HG03066 (cell line): ENCODE results near the gene FHIT.
"Not testable (repeated sequence)": the region's sequence is repeated elsewhere in the genome, so short reads cannot be mapped to it uniquely, and the experiment has no call there.

ENCODE experiments used
- ATAC-seq: cut with Tn5 transposase; IDR thresholded peaks from one replicate; pipeline ENCODE4 v1.9.1; 2021; ENCODE audit warnings: low read depth; ENCODE audit not compliant: unreplicated experiment

The FHIT gene

DNA sequence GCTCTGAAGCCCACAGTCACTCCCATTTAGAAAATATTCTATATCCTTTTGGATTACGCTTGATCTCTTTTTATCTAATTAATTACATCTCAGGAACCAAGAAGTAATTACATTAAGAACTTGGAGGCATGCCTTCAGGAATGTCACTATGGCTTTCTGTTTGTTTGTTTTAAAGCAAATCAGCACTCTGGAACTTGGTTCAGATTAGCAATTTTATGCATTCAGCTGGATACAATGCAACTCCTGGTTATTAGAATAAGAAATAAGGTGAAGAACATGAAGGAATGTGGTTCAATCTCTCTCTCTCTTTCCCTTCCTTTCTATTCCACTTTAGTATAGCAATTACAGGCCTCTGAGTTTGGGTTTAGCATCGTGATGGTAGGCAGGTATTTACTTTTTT lies 235.8 kb downstream of the FHIT start:
- ATAC-seq: no peak

DNA sequence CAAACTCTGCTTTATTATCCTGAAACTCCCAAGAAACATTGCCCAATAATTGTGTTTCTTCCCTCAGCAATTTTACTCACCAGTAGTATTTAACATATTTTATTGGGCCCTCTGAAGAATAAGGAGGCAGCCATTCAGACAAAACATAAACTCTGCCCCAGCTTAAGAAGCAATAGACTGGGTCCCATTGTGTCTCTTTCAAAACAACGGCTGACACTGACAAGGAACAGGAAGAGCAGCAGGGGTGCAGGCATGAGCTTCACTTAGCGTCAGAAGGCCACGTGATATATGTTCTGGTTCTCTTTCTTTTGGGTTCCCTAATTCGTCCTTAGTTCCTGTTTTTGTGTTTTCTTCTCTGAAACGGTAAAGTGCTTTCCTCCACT lies 242.3 kb downstream of the FHIT start:
- ATAC-seq: no peak

DNA sequence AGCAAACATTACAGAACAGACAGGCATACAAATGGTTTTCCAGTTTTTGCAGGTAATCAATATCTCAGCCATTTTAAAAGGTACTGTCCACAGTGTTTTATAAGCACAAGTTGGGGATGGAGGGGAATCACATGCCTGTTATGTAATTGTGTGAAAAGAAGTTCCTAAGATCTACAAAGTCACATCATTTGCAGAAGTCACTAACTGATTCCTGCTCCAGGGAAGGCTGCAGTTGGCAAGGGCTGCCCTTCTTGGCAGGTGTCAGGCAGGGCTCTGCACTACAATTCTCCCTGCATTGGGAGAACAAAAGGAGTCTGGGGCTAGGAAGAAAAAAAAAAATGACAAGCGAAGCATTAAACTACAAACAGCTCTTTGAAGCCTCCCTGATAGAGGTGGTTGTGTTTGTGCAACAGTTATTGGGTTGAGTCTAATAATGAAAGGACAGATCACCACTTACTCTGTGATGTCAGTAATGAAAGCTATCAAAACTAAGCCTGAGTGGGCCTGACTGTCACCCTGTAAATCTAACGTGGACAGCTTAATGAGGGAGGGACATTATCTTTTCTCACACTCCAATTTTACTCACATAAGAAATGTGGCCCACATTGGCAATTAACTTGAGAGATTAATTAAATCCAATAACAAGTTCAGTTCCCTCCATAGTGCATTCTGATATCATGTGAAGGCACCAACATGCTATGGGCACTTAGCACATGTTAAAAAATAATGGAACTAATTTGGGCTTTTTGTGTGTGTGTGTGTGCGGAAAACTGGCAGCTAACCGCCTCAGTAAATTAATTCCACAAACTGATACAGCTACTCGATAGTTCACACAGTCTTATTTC lies 242.9 kb downstream of the FHIT start:
- ATAC-seq: no peak

DNA sequence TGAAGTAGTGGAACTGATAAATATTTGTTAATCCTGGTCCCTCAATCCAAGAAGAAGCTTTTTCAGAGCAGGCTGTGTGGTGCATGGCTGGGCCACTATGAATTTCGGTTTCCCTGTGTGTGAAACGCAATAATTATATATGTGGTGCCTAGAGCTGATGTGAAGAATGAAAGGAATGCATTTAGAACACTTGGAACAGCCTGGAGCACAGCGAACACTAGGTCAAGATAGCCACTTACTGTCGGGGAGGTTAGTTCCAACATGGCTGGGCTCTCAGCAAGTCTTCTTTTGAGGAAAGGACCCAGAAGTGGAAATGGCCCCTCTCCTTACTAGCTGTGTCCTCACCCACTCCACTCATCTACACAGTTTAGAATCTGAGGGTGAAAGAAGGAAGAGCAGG lies 245.7 kb downstream of the FHIT start:
- no peak for ATAC-seq

DNA sequence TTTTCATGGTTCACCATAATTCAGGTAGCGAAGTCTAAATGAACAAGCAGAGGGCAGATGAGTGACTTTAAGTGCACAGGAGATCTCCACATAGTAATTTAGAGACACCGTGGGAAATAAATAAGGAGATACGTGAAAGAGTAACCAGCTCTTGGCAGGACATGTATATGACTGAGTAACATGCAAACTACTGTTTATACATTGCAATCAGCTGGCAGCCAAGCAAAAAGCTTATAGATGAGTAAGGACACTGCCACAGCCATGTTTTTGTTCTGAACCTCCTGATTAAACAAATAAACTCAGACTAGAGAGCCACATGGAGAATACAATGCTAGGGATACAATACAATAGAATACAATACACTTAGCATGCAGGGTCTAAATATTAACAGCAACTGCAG lies 252.4 kb downstream of the FHIT start:
- no peak for ATAC-seq

DNA sequence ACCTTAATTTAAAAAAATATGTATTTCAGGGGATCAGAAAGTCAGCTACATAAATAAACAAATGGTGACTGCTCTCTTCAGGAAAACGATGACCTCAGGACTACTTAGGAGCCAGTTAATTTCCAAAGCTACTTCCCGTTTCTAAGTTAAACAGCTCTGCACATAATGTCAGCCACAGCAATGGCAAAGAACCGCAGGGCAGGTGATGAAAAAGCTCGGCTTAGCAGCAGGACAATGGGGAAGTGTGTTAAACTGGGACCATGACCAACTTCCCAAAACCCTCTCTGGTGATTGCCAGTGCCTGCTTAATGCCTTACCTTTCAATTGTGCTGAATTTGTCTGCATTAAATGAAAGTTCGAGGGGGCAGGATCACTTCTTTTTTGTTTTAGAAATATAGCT lies 258.9 kb downstream of the FHIT start:
- ATAC-seq: no peak

DNA sequence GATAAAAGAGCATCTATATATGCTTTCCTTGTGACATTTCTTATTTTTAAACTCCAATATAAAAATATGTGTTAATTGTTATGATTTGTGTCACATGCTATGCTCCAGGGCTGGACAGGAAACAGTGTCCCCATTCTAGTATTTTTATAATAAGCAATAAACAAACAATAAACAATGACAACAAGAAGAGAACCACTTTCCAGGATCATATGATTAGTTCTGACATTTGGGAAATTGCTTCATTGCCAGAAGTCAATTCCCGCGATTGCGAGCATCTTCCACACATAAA lies 260.9 kb downstream of the FHIT start:
- ATAC-seq: no peak

DNA sequence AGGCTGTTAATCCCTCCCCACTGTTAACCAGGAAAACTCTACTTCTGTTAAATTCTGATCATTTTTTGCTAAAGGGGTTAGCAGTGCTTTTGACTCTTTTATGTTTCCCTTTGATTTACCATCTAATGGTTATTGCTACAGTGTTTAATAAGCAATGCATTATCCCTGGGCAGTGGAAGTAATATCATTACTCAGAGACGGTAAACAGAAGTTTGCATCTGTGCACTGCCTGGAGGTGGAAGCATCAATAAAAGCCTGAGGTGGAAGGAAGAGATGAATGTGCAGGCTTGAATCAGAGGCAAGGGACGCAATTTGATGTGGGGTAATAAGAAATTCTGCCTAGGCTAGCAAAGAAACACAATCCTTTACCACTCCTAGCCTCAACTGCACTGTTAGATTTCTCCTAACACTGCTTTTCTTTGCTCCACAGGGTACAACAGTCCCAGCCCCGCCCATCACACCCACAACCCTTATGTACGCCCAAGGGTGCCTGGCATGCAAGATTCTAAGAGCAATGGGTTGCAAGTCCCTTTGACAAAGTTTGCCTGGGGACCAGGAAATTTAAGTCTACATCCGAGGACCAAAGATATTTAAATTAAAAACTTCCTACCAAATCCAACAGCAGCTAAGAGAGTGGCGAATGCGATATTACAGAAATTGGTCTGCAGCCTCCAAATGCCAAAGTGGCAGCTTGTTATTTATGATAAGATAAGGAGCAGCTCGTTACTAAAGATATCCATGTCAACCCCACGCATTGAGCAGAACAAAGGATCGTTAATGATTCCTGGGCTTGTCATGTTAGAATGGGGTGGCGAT lies 261.4 kb downstream of the FHIT start:
- ATAC-seq: no peak

DNA sequence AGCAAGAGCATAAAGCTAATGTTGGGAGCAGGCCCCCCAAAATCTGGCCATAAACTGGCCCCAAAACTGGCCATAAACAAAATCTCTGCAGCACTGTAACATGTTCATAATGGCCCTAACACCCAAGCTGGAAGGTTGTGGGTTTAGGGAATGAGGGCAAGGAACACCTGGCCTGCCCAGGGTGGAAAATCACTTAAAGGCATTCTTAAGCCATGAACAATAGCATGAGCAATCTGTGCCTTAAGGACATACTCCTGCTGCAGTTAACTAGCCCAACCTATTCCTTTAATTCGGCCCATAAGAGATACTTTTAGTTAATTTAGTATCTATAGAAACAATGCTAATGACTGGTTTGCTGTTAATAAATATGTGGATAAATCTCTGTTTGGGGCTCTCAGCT lies 264.1 kb downstream of the FHIT start:
- ATAC-seq: not testable (repeated sequence)

DNA sequence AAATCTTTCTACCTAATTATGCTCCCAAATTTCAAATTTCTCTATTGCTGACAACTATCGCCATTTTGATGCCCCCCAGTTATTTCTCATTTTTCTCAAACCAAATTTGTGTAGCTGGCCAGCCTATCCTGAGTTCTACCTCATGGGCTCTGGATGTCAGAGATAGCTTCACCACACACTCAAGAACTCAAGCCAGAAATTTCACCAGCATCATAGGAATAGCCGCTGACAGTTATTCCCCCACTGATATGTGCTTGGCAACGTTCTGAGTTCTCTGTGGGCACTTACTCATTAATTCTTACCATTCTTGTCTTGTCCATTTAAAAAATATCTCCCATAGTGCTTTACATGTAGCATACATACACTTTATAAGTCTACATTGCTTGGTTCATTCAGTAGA lies 264.7 kb downstream of the FHIT start:
- no peak for ATAC-seq

DNA sequence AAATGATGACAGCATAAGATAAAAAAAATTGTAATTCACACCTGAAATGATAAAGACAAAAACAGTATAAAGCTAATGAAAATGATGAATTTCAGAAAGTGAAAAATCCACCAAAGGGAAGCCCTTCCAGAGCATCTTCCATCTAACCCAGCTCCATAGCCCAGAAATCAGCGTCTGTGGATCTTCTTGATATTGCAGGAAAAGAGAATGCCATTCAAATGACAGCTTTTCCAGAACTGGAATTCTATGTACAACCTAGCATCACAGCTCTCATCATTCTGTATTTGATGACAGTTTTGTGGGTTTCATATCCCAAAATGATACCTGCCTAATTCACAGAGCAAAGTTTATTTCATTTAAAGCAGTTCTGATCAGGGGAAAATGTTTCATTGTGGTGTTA lies 267.3 kb downstream of the FHIT start:
- ATAC-seq: no peak

DNA sequence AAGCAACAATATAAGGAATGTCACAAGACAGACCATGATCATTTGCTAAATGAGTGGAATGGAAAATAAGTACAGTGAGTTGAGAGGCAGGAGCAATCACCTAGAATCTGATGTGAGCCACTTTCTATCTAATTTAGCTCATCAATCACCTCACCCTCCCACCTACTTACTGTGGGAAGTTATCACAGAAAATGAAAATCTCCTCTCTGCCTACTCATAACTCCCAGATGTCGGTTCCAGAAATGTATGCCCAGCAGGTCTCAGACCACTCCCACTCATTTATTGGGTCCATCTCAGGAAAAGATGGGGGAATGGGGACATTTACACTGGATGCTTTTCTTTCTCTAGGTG lies 270.9 kb downstream of the FHIT start:
- ATAC-seq: no peak

DNA sequence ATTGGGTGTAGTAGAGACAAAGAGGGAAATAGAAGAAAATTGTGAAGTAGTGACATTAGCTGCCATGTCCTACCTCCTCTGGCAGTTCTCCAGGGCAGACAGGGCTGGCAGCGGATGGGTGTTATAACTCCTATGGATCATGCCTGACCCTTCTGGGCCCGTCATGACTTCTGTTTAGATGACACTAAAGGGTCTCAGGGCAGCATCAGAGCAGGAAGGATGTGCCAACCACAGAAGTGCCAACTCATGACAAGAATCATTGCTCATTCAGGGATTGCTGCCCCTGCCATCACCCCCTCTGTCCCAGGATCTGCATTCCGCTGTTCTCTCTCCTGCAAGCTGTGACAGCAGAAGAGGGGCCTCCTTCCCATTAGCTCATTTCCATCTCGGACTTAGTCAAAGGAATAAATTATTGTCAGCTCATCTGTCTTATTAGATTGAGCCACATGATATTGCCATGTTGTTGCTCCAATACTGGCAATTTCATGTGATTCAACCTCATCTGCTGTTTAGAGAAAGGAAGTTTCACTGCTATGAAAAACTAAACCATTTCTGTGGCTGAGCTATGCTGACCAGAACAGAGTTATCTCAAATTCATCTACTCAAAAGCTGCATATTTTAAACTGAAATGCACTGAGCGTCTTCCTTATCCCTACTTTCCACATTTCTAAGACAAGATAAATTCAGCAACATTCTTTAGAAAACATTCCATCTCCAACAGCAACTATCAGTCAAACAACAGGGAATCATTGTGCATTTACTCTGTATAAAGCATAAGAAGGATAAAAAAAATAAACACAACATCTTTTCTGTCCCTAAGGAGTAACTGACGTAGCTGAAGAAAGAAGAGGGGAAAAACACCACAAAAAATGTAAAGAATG lies 271.6 kb downstream of the FHIT start:
- ATAC-seq: no peak

DNA sequence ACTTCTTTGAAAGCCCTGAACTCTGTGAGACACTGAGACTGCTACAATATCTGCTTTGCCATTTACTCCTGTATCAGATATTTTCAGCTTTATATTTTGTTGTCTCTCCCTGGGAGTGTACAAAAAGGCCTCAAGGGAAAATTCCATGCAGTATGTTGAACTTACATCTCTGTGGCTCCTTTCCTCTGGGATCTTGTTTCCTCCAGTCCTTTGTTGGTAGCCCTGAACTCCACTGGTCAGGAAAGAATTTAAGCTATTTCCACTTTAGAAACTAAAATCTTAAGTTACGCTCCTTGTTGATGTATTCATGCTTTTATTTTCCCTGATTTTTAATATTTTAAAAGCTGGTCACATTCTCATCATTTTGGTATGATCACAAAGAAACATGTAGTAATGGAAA lies 277.9 kb downstream of the FHIT start:
- no peak for ATAC-seq

DNA sequence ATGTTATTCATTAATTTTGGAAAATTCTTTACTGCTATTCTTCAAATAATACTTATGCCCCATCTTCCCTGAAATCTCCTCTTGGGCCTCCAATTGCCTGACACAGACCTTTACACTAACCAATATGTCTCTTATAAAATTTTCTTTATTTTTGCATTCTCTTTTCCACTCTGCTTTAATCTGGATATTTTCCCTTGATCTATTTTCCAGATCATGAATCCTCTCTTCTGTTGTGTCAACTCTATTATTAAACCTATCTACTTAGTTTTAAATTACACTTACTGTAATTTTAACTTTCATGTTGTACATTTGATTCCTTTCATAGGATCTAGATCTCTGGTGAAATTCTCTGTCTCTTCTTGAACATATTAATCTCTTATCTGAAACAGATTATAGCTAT lies 278.7 kb downstream of the FHIT start:
- no peak for ATAC-seq

DNA sequence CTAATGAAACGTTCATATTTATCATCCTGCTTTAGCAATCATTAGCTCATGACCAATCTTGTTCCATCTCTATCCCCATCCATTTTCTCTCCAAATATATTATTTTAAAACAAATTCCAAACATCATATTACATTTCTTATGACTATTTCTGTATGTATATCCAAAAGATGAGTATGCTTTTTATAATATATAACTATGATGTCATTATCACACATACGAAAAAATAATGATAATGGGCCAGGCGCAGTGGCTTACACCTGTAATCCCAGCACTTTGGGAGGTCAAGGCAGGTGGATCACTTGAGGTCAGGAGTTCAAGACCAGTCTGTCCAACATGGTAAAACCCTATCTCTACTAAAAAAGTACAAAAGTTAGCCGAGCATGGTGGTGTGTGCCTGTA lies 280.4 kb downstream of the FHIT start:
- no peak for ATAC-seq

DNA sequence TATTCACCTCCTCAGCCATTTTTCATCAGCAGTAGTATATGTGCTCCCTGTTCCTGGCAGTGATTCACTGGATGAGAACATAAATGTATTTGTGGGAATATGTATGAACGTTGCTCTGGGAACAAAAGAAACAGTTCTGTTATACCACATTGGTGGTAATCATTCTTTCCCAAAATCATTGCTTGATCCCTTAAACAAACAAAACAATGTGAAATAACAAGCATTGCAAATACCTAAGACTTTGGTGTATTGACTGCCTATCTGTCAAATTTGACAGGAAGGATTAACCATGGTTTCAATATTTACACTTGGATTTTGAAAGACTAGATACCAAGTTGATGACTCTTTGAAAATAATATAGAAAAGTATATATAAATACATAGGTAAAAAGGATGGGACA lies 284.1 kb downstream of the FHIT start:
- no peak for ATAC-seq

DNA sequence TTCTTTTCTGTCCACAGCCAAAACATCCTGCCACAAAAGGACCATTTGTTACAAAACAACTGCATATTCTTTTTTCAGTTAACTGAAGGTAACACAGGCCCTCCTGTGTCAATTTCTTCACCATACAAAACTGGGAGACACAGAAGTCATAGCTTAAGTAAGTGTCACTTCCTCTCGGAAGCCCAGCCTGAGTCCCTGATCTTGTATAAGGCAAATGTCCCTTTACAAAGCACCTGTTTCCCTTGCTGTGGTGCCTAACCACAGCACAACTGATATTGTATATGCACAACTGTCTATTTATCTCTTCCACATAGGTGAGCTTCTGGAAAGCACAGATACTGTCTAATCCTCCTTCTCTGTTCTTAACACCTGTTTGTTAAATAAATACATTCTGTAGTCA lies 293.7 kb downstream of the FHIT start:
- no peak for ATAC-seq

DNA sequence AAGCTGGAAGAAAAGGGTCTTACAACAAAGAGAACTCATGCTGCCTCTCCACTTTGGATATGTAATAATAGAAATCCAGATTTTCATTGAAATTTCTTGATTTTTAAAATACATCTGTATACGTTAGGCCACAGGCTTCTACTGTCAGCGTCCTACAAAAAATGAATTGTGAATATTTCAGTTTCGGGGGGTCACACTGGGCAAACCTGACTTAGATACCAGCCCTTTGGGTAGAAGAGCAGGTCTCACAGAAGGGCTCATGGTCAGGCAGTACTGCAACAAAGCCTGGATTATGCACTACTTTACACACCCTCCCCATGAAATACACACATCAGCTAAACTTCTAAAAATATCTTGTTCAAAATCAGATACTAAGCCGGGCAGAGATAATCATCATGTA lies 294.5 kb downstream of the FHIT start:
- no peak for ATAC-seq

DNA sequence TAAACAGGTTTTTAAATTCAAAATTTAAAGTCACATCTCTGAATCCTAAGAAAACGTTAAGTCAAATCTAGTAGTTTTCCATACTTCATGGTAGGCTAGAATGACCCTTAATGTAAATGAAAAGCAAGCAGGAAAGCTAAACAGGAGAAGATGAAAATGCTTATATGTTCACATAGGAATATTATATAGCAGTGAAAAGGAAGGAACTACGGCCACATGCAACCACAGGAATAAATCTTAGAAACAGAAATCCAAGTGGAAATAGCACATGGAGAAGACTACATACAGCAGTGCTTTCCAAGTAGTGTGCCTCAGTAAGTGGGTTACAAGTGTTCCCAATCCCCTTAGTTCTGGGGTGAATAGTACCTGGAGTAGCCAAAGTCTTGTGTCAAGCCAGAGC lies 296.2 kb downstream of the FHIT start:
- ATAC-seq: no peak

DNA sequence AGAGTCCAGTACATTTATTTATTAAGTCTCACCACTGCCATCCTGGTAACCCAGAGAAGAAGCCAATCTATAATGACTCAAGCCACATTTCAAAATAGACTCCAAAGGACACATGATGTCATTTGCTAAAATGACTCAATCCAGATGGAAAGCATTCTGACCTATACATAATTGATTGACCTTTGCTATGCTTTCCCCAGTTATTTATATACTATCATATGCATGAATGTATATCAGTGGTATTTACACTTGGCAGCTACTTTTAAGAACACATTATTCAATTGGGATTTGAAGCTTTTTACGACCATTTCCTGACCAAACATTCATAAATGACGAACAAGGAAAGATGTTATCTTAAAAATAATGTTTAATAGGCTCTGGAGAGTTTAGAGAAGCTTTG lies 297.2 kb downstream of the FHIT start:
- ATAC-seq: no peak
